HG03135 (cell line): ENCODE results near the gene ERC2.

Experiments used
- ATAC-seq: cut with Tn5 transposase; IDR thresholded peaks from one replicate; pipeline ENCODE4 v1.9.1; 2021; ENCODE audit warnings: mild to moderate bottlenecking, moderate library complexity; ENCODE audit not compliant: unreplicated experiment

ERC2 gene

GRCh38 chr3:56369914-56370313 is 98.4 kb downstream of the ERC2 start:
- no peak for ATAC-seq

- ATAC-seq = no peak
Measured at GRCh38 chr3:56368846-56369245, 99.4 kb downstream of the ERC2 start.

- ATAC-seq = no peak
Measured at GRCh38 chr3:56366641-56367162, 101.6 kb downstream of the ERC2 start.

- no peak for ATAC-seq
Measured at GRCh38 chr3:56365905-56366640, 102.2 kb downstream of the ERC2 start.

- no peak for ATAC-seq
Measured at GRCh38 chr3:56364665-56365064, 103.6 kb downstream of the ERC2 start.

- ATAC-seq = no peak
Measured at GRCh38 chr3:56363720-56364119, 104.5 kb downstream of the ERC2 start.

- no peak for ATAC-seq
Measured at GRCh38 chr3:56361731-56362130, 106.5 kb downstream of the ERC2 start.

- ATAC-seq = no peak
Measured at GRCh38 chr3:56357266-56357665, 111.0 kb downstream of the ERC2 start.

GRCh38 chr3:56356808-56357207 is 111.5 kb downstream of the ERC2 start:
- no peak for ATAC-seq

- no peak for ATAC-seq
Measured at GRCh38 chr3:56355570-56356185, 112.6 kb downstream of the ERC2 start.

GRCh38 chr3:56351537-56351936 is 116.7 kb downstream of the ERC2 start:
- ATAC-seq = no peak

- no peak for ATAC-seq
Measured at GRCh38 chr3:56347219-56347871, 120.9 kb downstream of the ERC2 start.

GRCh38 chr3:56342475-56342874 is 125.8 kb downstream of the ERC2 start:
- ATAC-seq = no peak

GRCh38 chr3:56339671-56340070 is 128.6 kb downstream of the ERC2 start:
- ATAC-seq = no peak

- ATAC-seq = no peak
Measured at GRCh38 chr3:56339244-56339643, 129.0 kb downstream of the ERC2 start.

- no peak for ATAC-seq
Measured at GRCh38 chr3:56336023-56336422, 132.2 kb downstream of the ERC2 start.

GRCh38 chr3:56324473-56324872 is 143.8 kb downstream of the ERC2 start:
- ATAC-seq = no peak

- ATAC-seq = no peak
Measured at GRCh38 chr3:56323986-56324420, 144.3 kb downstream of the ERC2 start.

- ATAC-seq = no peak
Measured at GRCh38 chr3:56322862-56323261, 145.4 kb downstream of the ERC2 start.

GRCh38 chr3:56321892-56322291 is 146.4 kb downstream of the ERC2 start:
- ATAC-seq = no peak

GRCh38 chr3:56321383-56321782 is 146.9 kb downstream of the ERC2 start:
- ATAC-seq = no peak

- no peak for ATAC-seq
Measured at GRCh38 chr3:56320883-56321282, 147.4 kb downstream of the ERC2 start.
